Neutrophil (primary cell): ENCODE measurements around the gene FASTKD2.

ENCODE experiments used
- H3K27ac ChIP-seq: fragments of 200-600 bp; sonication (generic); 2 replicates; pipeline ENCODE4 v1.5.1; 2016; ENCODE audit warnings: mild to moderate bottlenecking, moderate library complexity
- H3K27me3 ChIP-seq: fragments of 200-600 bp; sonication (generic); 2 replicates; pipeline ENCODE4 v1.6.0; 2016; ENCODE audit warnings: mild to moderate bottlenecking
- H3K36me3 ChIP-seq: fragments of 200-600 bp; sonication (generic); 2 replicates; pipeline ENCODE4 v1.5.1; 2017
- H3K4me1 ChIP-seq, 2 experiments: fragments of 200-600 bp in 1 of 2; sonication (generic) in 1 of 2; 1 replicate in 1 of 2; 2 replicates in 1 of 2; pipeline versions ENCODE4 v1.5.1 to v1.6.1; 2013 to 2016; ENCODE audit warnings: low read depth in 1 of 2, low read length in 1 of 2, mild to moderate bottlenecking in 1 of 2, moderate library complexity in 1 of 2; ENCODE audit not compliant: control insufficient read depth in 1 of 2, insufficient read depth in 1 of 2
- H3K4me3 ChIP-seq, 2 experiments: fragments of 200-600 bp in 1 of 2; sonication (generic) in 1 of 2; 1 replicate in 1 of 2; 2 replicates in 1 of 2; pipeline ENCODE4 v1.5.1; 2013 to 2016; ENCODE audit warnings: low read depth in 1 of 2, low read length in 1 of 2, mild to moderate bottlenecking in 1 of 2, moderate library complexity in 1 of 2
- H3K9me3 ChIP-seq: fragments of 200-600 bp; sonication (generic); 2 replicates; pipeline ENCODE4 v1.5.1; 2016
- CTCF ChIP-seq: fragments of 200-600 bp; sonication (generic); IDR thresholded peaks from 2 replicates; pipeline ENCODE4 v1.5.1; 2016; ENCODE audit warnings: antibody characterized with exemption

The FASTKD2 gene

GRCh38 chr2:206765242-206766056 is at the start of gene FASTKD2, which contains the start of gene MDH1B:
Gene FASTKD2 (plus strand): TSS chr2:206765606. CDS start chr2:206766694, 1,088 bp downstream.
Gene MDH1B (minus strand): TSS chr2:206765328. CDS start chr2:206765271, 57 bp downstream.
- peaks cover 0 to 9% of the 10 kb centered on the region in 2 experiments for H3K4me1 ChIP-seq
- peak within 1 kb of the TSS; percentile 80 for H3K27ac ChIP-seq
- H3K27me3 ChIP-seq = peaks cover 35% of the 10 kb centered on the region
- H3K9me3 ChIP-seq = no peaks in the 10 kb centered on the region
- H3K36me3 ChIP-seq = peaks cover 7% of the 10 kb centered on the region
- no peak for TF ChIP-seq CTCF
- H3K4me3 ChIP-seq = peak within 1 kb of the TSS; percentile 78 to 84

GRCh38 chr2:206716623-206717022 is 48.8 kb upstream of the FASTKD2 start:
- Histone ChIP-seq H3K4me3 (no peak overlapping the region), H3K36me3 (no peaks in the 10 kb centered on the region), H3K9me3 (no peaks in the 10 kb centered on the region), H3K27me3 (no peaks in the 10 kb centered on the region), H3K27ac (no peak overlapping the region), H3K4me1 (no peaks in the 10 kb centered on the region)
- no peak for TF ChIP-seq CTCF

GRCh38 chr2:206718296-206718695 is 47.1 kb upstream of the FASTKD2 start, which contains the start of gene DYTN:
Gene DYTN (minus strand): TSS chr2:206718396. CDS start chr2:206718279, 117 bp downstream.
- Histone ChIP-seq H3K4me3 (no peak within 1 kb of the TSS), H3K9me3 (no peaks in the 10 kb centered on the region), H3K27me3 (no peaks in the 10 kb centered on the region), H3K4me1 (no peaks in the 10 kb centered on the region), H3K27ac (no peak within 1 kb of the TSS), H3K36me3 (no peaks in the 10 kb centered on the region)
- no peak for TF ChIP-seq CTCF

GRCh38 chr2:206721256-206721920 is 44.0 kb upstream of the FASTKD2 start:
- Histone ChIP-seq H3K9me3 (no peaks in the 10 kb centered on the region), H3K36me3 (no peaks in the 10 kb centered on the region), H3K27ac (no peak overlapping the region), H3K4me3 (no peak overlapping the region), H3K4me1 (no peaks in the 10 kb centered on the region), H3K27me3 (no peaks in the 10 kb centered on the region)
- TF ChIP-seq CTCF = no peak

GRCh38 chr2:206723288-206723687 is 42.1 kb upstream of the FASTKD2 start:
- Histone ChIP-seq H3K9me3 (no peaks in the 10 kb centered on the region), H3K4me3 (no peak overlapping the region), H3K36me3 (no peaks in the 10 kb centered on the region), H3K4me1 (no peaks in the 10 kb centered on the region), H3K27me3 (no peaks in the 10 kb centered on the region), H3K27ac (no peak overlapping the region)
- TF ChIP-seq CTCF = no peak
